Esophagus squamous epithelium (tissue), 4 donors: ENCODE data around the gene NOL3.

Experiments
- CTCF ChIP-seq, 6 experiments: fragments of 450-650 bp in 4 of 6; fragments of 200-600 bp in 2 of 6; sonication (generic) in 2 of 6; IDR thresholded peaks; one replicate each; pipeline ENCODE4 v1.5.1; 2016 to 2019; ENCODE audit warnings: antibody characterized with exemption in 6 of 6, mild to moderate bottlenecking in 4 of 6, moderate library complexity in 4 of 6
- POLR2A ChIP-seq, 4 donors: fragments of 450-650 bp; IDR thresholded peaks; one replicate each; pipeline ENCODE4 v1.6.1; 2017; ENCODE audit warnings: antibody characterized with exemption in 4 of 4, mild to moderate bottlenecking in 4 of 4, moderate library complexity in 3 of 4

GRCh38 chr16:67183284-67183626 is 12.9 kb downstream of the NOL3 start:
- TF ChIP-seq CTCF (IDR thresholded peaks at IDR 0.05) (peak in 1 of 6 experiments; percentile 6), POLR2A (IDR thresholded peaks at IDR 0.05) (no peak)
